Activated naive CD4-positive, alpha-beta T cell treated with anti-CD3 and anti-CD28 coated beads for 36 hours (primary cell): ENCODE results near the gene ABLIM2. TPM values are rescaled to one million over a fixed set of nuclear protein-coding genes. Genes with fewer than 3 reads are reported as not detected.
A peak's percentile ranks its signal among the peaks of the same experiment; 100 is the strongest.

Experiments used
- CTCF ChIA-PET: fragments of 350-600 bp; sonication (Branson Sonifier 250); formaldehyde crosslinking; loops from one replicate; lab custom pipeline; 2021; ENCODE audit warnings: antibody characterized with exemption; lab: Charles Lee
- DNase-seq: peaks from one replicate; pipeline ENCODE4 v3.0.0-alpha.2; 2020
- H3K27ac Mint-ChIP-seq: one replicate; pipeline ENCODE4 v1.8.0; 2021; ENCODE audit warnings: mild to moderate bottlenecking, mixed read lengths
- H3K27me3 Mint-ChIP-seq: one replicate; pipeline ENCODE4 v1.8.0; 2021; ENCODE audit warnings: low read depth, mixed read lengths
- H3K36me3 Mint-ChIP-seq: one replicate; pipeline ENCODE4 v1.8.0; 2021; ENCODE audit warnings: low read depth, mixed read lengths
- H3K4me1 Mint-ChIP-seq: one replicate; pipeline ENCODE4 v1.8.0; 2021; ENCODE audit warnings: low read depth, mixed read lengths
- H3K4me3 Mint-ChIP-seq: one replicate; pipeline ENCODE4 v1.8.0; 2021; ENCODE audit warnings: mild to moderate bottlenecking, moderate library complexity, mixed read lengths
- H3K9me3 Mint-ChIP-seq: one replicate; pipeline ENCODE4 v1.8.0; 2021; ENCODE audit warnings: mixed read lengths
- intact Hi-C: fragments of 100-400 bp; cut with micrococcal nuclease; formaldehyde crosslinking; loops from one replicate; pipeline ENCODE4 v1.15.1; 2023
- total RNA-seq, 2 experiments: library from RNA; stranded (reverse); gene quantifications; one replicate each; pipeline ENCODE4 v1.2.3, GENCODE V29; 2021

Gene ABLIM2
- total RNA-seq, 2 experiments from 2014 or later, result 0.22 to 0.24 TPM

GRCh38 chr4:8127051-8127826, 31.4 kb downstream of the ABLIM2 start:
- Mint-ChIP-seq H3K27ac (no peak overlapping the region), H3K9me3 (no peaks in the 10 kb centered on the region), H3K4me1 (no peaks in the 10 kb centered on the region), H3K4me3 (no peak overlapping the region), H3K36me3 (no peaks in the 10 kb centered on the region), H3K27me3 (no peaks in the 10 kb centered on the region)
- CTCF ChIA-PET, result no interaction called here
- no peak for DNase-seq
- intact Hi-C loops, result no loop called here

- Mint-ChIP-seq H3K4me1 (no peaks in the 10 kb centered on the region), H3K9me3 (no peaks in the 10 kb centered on the region), H3K27me3 (no peaks in the 10 kb centered on the region), H3K36me3 (no peaks in the 10 kb centered on the region), H3K4me3 (no peak overlapping the region), H3K27ac (no peak overlapping the region)
- intact Hi-C loops, result no loop called here
- CTCF ChIA-PET, result no interaction called here
- DNase-seq, result no peak
Measured at GRCh38 chr4:8126523-8126922, 32.1 kb downstream of the ABLIM2 start.

- no peak for DNase-seq
- Mint-ChIP-seq H3K4me3 (no peak overlapping the region), H3K4me1 (no peaks in the 10 kb centered on the region), H3K27ac (no peak overlapping the region), H3K36me3 (no peaks in the 10 kb centered on the region), H3K9me3 (no peaks in the 10 kb centered on the region), H3K27me3 (no peaks in the 10 kb centered on the region)
- CTCF ChIA-PET, result no interaction called here
- intact Hi-C loops, result no loop called here
Measured at GRCh38 chr4:8125526-8126056, 33.0 kb downstream of the ABLIM2 start.

- CTCF ChIA-PET, result no interaction called here
- Mint-ChIP-seq H3K27ac (no peak overlapping the region), H3K4me1 (no peaks in the 10 kb centered on the region), H3K27me3 (no peaks in the 10 kb centered on the region), H3K36me3 (no peaks in the 10 kb centered on the region), H3K4me3 (no peak overlapping the region), H3K9me3 (no peaks in the 10 kb centered on the region)
- intact Hi-C loops, result no loop called here
- no peak for DNase-seq
Measured at GRCh38 chr4:8123870-8124269, 34.7 kb downstream of the ABLIM2 start.

- H3K27me3 Mint-ChIP-seq, result no peaks in the 10 kb centered on the region
- H3K9me3 Mint-ChIP-seq, result no peaks in the 10 kb centered on the region
- CTCF ChIA-PET, result no interaction called here
- H3K4me1 Mint-ChIP-seq, result no peaks in the 10 kb centered on the region
- no peaks in the 10 kb centered on the region for H3K36me3 Mint-ChIP-seq
- DNase-seq, result no peak
- no peak overlapping the region for H3K4me3 Mint-ChIP-seq
- H3K27ac Mint-ChIP-seq, result no peak overlapping the region
- intact Hi-C loops, result no loop called here
Measured at GRCh38 chr4:8123389-8123788, 35.2 kb downstream of the ABLIM2 start.

- Mint-ChIP-seq H3K4me1 (no peaks in the 10 kb centered on the region), H3K36me3 (no peaks in the 10 kb centered on the region), H3K27ac (no peak overlapping the region), H3K4me3 (no peak overlapping the region), H3K27me3 (no peaks in the 10 kb centered on the region), H3K9me3 (no peaks in the 10 kb centered on the region)
- intact Hi-C loops, result no loop called here
- CTCF ChIA-PET, result no interaction called here
- no peak for DNase-seq
Measured at GRCh38 chr4:8122746-8123145, 35.9 kb downstream of the ABLIM2 start.

- H3K27me3 Mint-ChIP-seq, result no peaks in the 10 kb centered on the region
Measured at GRCh38 chr4:8121292-8122015, 37.2 kb downstream of the ABLIM2 start.

GRCh38 chr4:8120501-8120900, 38.1 kb downstream of the ABLIM2 start:
- Mint-ChIP-seq H3K9me3 (no peaks in the 10 kb centered on the region), H3K27ac (no peak overlapping the region), H3K4me1 (no peaks in the 10 kb centered on the region), H3K27me3 (no peaks in the 10 kb centered on the region), H3K36me3 (no peaks in the 10 kb centered on the region), H3K4me3 (no peak overlapping the region)
- CTCF ChIA-PET, result no interaction called here
- no peak for DNase-seq
- intact Hi-C loops, result no loop called here

More at GRCh38 chr4:8121292-8122015, 37.2 kb downstream of the ABLIM2 start:
- no peak for DNase-seq
- H3K36me3 Mint-ChIP-seq, result no peaks in the 10 kb centered on the region
- H3K9me3 Mint-ChIP-seq, result no peaks in the 10 kb centered on the region
- intact Hi-C loops, result no loop called here
- no peak overlapping the region for H3K4me3 Mint-ChIP-seq
- H3K4me1 Mint-ChIP-seq, result no peaks in the 10 kb centered on the region
- no peak overlapping the region for H3K27ac Mint-ChIP-seq
- CTCF ChIA-PET, result no interaction called here

GRCh38 chr4:8119877-8120276, 38.7 kb downstream of the ABLIM2 start:
- no peaks in the 10 kb centered on the region for H3K27me3 Mint-ChIP-seq
- CTCF ChIA-PET, result no interaction called here

GRCh38 chr4:8118531-8118930, 40.1 kb downstream of the ABLIM2 start:
- H3K9me3 Mint-ChIP-seq, result no peaks in the 10 kb centered on the region
- H3K4me3 Mint-ChIP-seq, result no peak overlapping the region
- H3K4me1 Mint-ChIP-seq, result no peaks in the 10 kb centered on the region
- no peak overlapping the region for H3K27ac Mint-ChIP-seq
- H3K36me3 Mint-ChIP-seq, result no peaks in the 10 kb centered on the region
- DNase-seq, result no peak
- CTCF ChIA-PET, result no interaction called here
- no peaks in the 10 kb centered on the region for H3K27me3 Mint-ChIP-seq
- intact Hi-C loops, result no loop called here

More at GRCh38 chr4:8119877-8120276, 38.7 kb downstream of the ABLIM2 start:
- no peak for DNase-seq
- H3K4me1 Mint-ChIP-seq, result no peaks in the 10 kb centered on the region
- intact Hi-C loops, result no loop called here
- no peaks in the 10 kb centered on the region for H3K36me3 Mint-ChIP-seq
- H3K27ac Mint-ChIP-seq, result no peak overlapping the region
- no peaks in the 10 kb centered on the region for H3K9me3 Mint-ChIP-seq
- H3K4me3 Mint-ChIP-seq, result no peak overlapping the region

- Mint-ChIP-seq H3K4me1 (no peaks in the 10 kb centered on the region), H3K9me3 (no peaks in the 10 kb centered on the region), H3K36me3 (no peaks in the 10 kb centered on the region), H3K4me3 (no peak overlapping the region), H3K27ac (no peak overlapping the region), H3K27me3 (no peaks in the 10 kb centered on the region)
- CTCF ChIA-PET, result no interaction called here
- intact Hi-C loops, result no loop called here
- no peak for DNase-seq
Measured at GRCh38 chr4:8118035-8118434, 40.6 kb downstream of the ABLIM2 start.

GRCh38 chr4:8117278-8117682, 41.3 kb downstream of the ABLIM2 start:
- CTCF ChIA-PET, result no interaction called here
- intact Hi-C loops, result no loop called here
- peak; percentile 37 for DNase-seq

GRCh38 chr4:8115916-8116315, 42.7 kb downstream of the ABLIM2 start:
- no peak for DNase-seq
- CTCF ChIA-PET, result no interaction called here
- Mint-ChIP-seq H3K9me3 (no peaks in the 10 kb centered on the region), H3K4me3 (no peak overlapping the region), H3K27me3 (no peaks in the 10 kb centered on the region), H3K27ac (no peak overlapping the region), H3K4me1 (no peaks in the 10 kb centered on the region), H3K36me3 (no peaks in the 10 kb centered on the region)
- intact Hi-C loops, result no loop called here

More at GRCh38 chr4:8117278-8117682, 41.3 kb downstream of the ABLIM2 start:
- Mint-ChIP-seq H3K4me3 (no peak overlapping the region), H3K27ac (no peak overlapping the region), H3K36me3 (no peaks in the 10 kb centered on the region), H3K27me3 (no peaks in the 10 kb centered on the region), H3K4me1 (no peaks in the 10 kb centered on the region), H3K9me3 (no peaks in the 10 kb centered on the region)
